Tongue (tissue), 1 donor: ENCODE results near the gene AKAP5. TPM values are rescaled to one million over a fixed set of nuclear protein-coding genes. Genes with fewer than 3 reads are reported as not detected.

Experiments
- total RNA-seq: library from RNA; depleted of rRNA; stranded (reverse); fragments of >200 nt; gene quantifications from one replicate; pipeline ENCODE4 v1.2.3, GENCODE V29; 2014

AKAP5 gene
- total RNA-seq, 1 donor from 2014 or later = 0.51 TPM

Other genes with a start within 250 kb of the AKAP5 start
- 0.21 TPM for gene ESR2, start 171.1 kb upstream of the AKAP5 start, total RNA-seq
- gene MTHFD1, start 77.1 kb upstream of the AKAP5 start, total RNA-seq = 54.6 TPM
- gene ZBTB25, start 38.3 kb downstream of the AKAP5 start, total RNA-seq = 5.9 TPM
- 56.3 TPM for gene ZBTB1, start 39.3 kb downstream of the AKAP5 start, total RNA-seq
- 67.6 TPM for gene HSPA2, start 75.2 kb downstream of the AKAP5 start, total RNA-seq
- gene PPP1R36, start 84.5 kb downstream of the AKAP5 start, total RNA-seq = 1.6 TPM
- gene PLEKHG3, start 238.9 kb downstream of the AKAP5 start, total RNA-seq = 38.0 TPM